Natural killer cell (primary cell): ENCODE measurements around the gene CDC14A. TPM values are rescaled to one million over a fixed set of nuclear protein-coding genes. Genes with fewer than 3 reads are reported as not detected.

Experiments used
- ATAC-seq, 3 donors: fragments of 150-1000 bp in 2 of 3; fragments of 200-7000 bp in 1 of 3; cut with Tn5 transposase; 1 replicate in 1 of 3; 2 replicates in 2 of 3; pipeline ENCODE4 v1.10.0; 2021; ENCODE audit warnings: mild to moderate bottlenecking in 2 of 3, moderate library complexity in 2 of 3
- DNase-seq, 2 donors: peaks; one replicate each; pipeline versions ENCODE4 v3.0.0 to v3.0.0-alpha.2; 2013 to 2021; ENCODE audit warnings: mixed read lengths in 1 of 2
- H3K27ac ChIP-seq: one replicate; pipeline ENCODE4 v1.5.1; 2013; ENCODE audit warnings: mild to moderate bottlenecking, low read length
- H3K27me3 ChIP-seq: one replicate; pipeline ENCODE4 v1.6.1; 2013; ENCODE audit warnings: low read length; ENCODE audit not compliant: control insufficient read depth, insufficient read depth
- H3K36me3 ChIP-seq: one replicate; pipeline ENCODE4 v1.6.1; 2013; ENCODE audit warnings: low read length; ENCODE audit not compliant: control insufficient read depth, insufficient read depth
- H3K4me1 ChIP-seq: one replicate; pipeline ENCODE4 v1.6.1; 2013; ENCODE audit warnings: low read length; ENCODE audit not compliant: control insufficient read depth, insufficient read depth
- H3K4me3 ChIP-seq: one replicate; pipeline ENCODE4 v1.5.1; 2013; ENCODE audit warnings: low read length
- H3K9me3 ChIP-seq: one replicate; pipeline ENCODE4 v1.6.1; 2013; ENCODE audit warnings: low read length; ENCODE audit not compliant: control insufficient read depth, insufficient read depth
- H3K27ac Mint-ChIP-seq, 2 donors: one replicate each; pipeline ENCODE4 v1.8.0; 2022; ENCODE audit warnings: mild to moderate bottlenecking in 2 of 2, mixed read lengths in 2 of 2, moderate library complexity in 1 of 2
- H3K27me3 Mint-ChIP-seq, 2 donors: one replicate each; pipeline ENCODE4 v1.8.0; 2022; ENCODE audit warnings: low read depth in 2 of 2, mixed read lengths in 2 of 2
- H3K36me3 Mint-ChIP-seq: one replicate; pipeline ENCODE4 v1.8.0; 2022; ENCODE audit warnings: mixed read lengths
- H3K4me1 Mint-ChIP-seq, 2 donors: one replicate each; pipeline ENCODE4 v1.8.0; 2022; ENCODE audit warnings: mixed read lengths in 2 of 2
- H3K4me3 Mint-ChIP-seq: one replicate; pipeline ENCODE4 v1.8.0; 2022; ENCODE audit warnings: mild to moderate bottlenecking, moderate library complexity, mixed read lengths
- H3K9me3 Mint-ChIP-seq, 2 donors: one replicate each; pipeline ENCODE4 v1.8.0; 2022; ENCODE audit warnings: mixed read lengths in 2 of 2
- WGBS: methylation state at CpG from one replicate; pipeline ENCODE4 v1.1.7; 2013; ENCODE audit warnings: missing lambda C conversion rate; ENCODE audit not compliant: insufficient coverage; 5-methylcytosine and 5-hydroxymethylcytosine counted together
- intact Hi-C: fragments of 100-400 bp; cut with micrococcal nuclease; formaldehyde crosslinking; loops from one replicate; pipeline ENCODE4 v1.14.2; 2022
- total RNA-seq, 4 donors: library from RNA; stranded (reverse); fragments of 120-200 nt in 1 of 4; gene quantifications; one replicate each; pipeline versions ENCODE4 v1.2.3 to v1.2.4, GENCODE V29; 2013 to 2022
- TF ChIP-seq, protein P1 (sequence below): fragments of 200-600 bp; IDR thresholded peaks from one replicate; pipeline ENCODE4 v1.8.0; 2022; ENCODE audit warnings: antibody characterized with exemption

The CDC14A gene
- total RNA-seq, 3 donors from 2014 or later (not counting 1 experiment from before 2014, with no cell fraction given), result 59.6 to 63.8 (median 60.1) TPM

- no peaks in the 10 kb centered on the region for H3K4me1 ChIP-seq
- H3K9me3 ChIP-seq, result no peaks in the 10 kb centered on the region
- Mint-ChIP-seq H3K4me3 (no peak overlapping the region), H3K27me3 (no peaks in the 10 kb centered on the region), H3K27ac (no peak overlapping the region), H3K4me1 (no peaks in the 10 kb centered on the region), H3K9me3 (no peaks in the 10 kb centered on the region), H3K36me3 (no peaks in the 10 kb centered on the region)
- H3K27me3 ChIP-seq, result no peaks in the 10 kb centered on the region
- no peak overlapping the region for H3K27ac ChIP-seq
- intact Hi-C loops, result no loop called here
- TF ChIP-seq, protein P1, sequence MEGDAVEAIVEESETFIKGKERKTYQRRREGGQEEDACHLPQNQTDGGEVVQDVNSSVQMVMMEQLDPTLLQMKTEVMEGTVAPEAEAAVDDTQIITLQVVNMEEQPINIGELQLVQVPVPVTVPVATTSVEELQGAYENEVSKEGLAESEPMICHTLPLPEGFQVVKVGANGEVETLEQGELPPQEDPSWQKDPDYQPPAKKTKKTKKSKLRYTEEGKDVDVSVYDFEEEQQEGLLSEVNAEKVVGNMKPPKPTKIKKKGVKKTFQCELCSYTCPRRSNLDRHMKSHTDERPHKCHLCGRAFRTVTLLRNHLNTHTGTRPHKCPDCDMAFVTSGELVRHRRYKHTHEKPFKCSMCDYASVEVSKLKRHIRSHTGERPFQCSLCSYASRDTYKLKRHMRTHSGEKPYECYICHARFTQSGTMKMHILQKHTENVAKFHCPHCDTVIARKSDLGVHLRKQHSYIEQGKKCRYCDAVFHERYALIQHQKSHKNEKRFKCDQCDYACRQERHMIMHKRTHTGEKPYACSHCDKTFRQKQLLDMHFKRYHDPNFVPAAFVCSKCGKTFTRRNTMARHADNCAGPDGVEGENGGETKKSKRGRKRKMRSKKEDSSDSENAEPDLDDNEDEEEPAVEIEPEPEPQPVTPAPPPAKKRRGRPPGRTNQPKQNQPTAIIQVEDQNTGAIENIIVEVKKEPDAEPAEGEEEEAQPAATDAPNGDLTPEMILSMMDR, result no peak
- no peak overlapping the region for H3K4me3 ChIP-seq
- DNase-seq, result no peak
- no peak for ATAC-seq
- peaks cover 5% of the 10 kb centered on the region for H3K36me3 ChIP-seq
- WGBS, result 96% methylated on average over 4 of the region's 4 CpGs
Observed at GRCh38 chr1:100524355-100524754, 172.0 kb downstream of the CDC14A start.

DNA sequence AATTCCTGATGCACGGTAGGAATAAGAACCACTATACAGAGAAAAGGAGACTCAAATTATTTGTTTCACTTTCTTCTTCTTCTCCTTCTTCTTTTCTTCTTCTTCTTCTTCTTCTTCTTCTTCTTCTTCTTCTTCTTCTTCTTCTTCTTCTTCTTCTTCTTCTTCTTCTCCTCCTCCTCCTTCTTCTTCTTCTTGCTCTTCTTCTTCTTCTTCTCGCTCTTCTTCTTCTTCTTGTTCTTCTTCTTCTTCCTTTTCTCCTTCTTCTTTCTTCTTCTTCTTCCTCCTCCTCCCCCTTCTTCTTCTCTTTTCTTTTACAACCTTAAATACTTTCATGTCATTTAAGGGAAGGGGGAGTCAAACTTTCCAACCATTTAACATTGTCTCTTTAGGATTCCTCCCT, 174.6 kb downstream of the CDC14A start:
- 90% methylated on average over 2 of the region's 2 CpGs for WGBS
- Histone ChIP-seq H3K9me3 (no peaks in the 10 kb centered on the region), H3K27me3 (no peaks in the 10 kb centered on the region), H3K4me3 (no peak overlapping the region), H3K4me1 (peaks cover 17% of the 10 kb centered on the region), H3K36me3 (peaks cover 3% of the 10 kb centered on the region), H3K27ac (no peak overlapping the region)
- Mint-ChIP-seq H3K27ac (no peak overlapping the region), H3K36me3 (no peaks in the 10 kb centered on the region), H3K9me3 (no peaks in the 10 kb centered on the region), H3K4me1 (peaks cover 12 to 17% of the 10 kb centered on the region in 2 donors), H3K4me3 (no peak overlapping the region), H3K27me3 (no peaks in the 10 kb centered on the region)
- TF ChIP-seq, protein P1, result no peak
- intact Hi-C loops, result no loop called here
- ATAC-seq, result no peak
- no peak for DNase-seq

- Mint-ChIP-seq H3K36me3 (no peaks in the 10 kb centered on the region), H3K4me3 (no peak overlapping the region), H3K27ac (no peak overlapping the region), H3K9me3 (no peaks in the 10 kb centered on the region), H3K27me3 (no peaks in the 10 kb centered on the region), H3K4me1 (peaks cover 12 to 28% of the 10 kb centered on the region in 2 donors)
- Histone ChIP-seq H3K9me3 (no peaks in the 10 kb centered on the region), H3K4me3 (no peak overlapping the region), H3K27ac (no peak overlapping the region), H3K36me3 (no peaks in the 10 kb centered on the region), H3K27me3 (no peaks in the 10 kb centered on the region), H3K4me1 (peaks cover 27% of the 10 kb centered on the region)
- intact Hi-C loops, result no loop called here
- 86% methylated on average over 2 of the region's 2 CpGs for WGBS
- DNase-seq, result no peak
- TF ChIP-seq, protein P1, result no peak
- ATAC-seq, result no peak
Observed at GRCh38 chr1:100528871-100529270, 176.6 kb downstream of the CDC14A start.

DNA sequence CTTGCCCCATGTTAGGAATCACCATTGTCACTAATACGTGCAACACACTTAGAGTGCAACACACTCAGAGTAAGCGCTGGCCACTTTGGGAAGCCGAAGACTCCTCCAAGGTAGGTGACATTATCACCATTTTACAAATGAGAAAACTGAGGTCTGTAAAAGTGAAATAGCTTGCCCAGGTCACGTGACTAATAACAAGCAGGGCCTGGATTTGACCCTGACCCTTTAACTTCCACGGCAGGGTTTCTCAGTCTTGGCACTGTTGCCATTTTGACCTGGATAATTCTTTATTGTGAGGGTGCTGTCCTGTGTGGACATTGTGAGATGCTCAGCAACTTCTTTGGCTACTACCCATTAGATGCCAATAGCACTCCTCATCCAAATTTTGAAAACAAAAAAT, 177.8 kb downstream of the CDC14A start:
- 92% methylated on average over 5 of the region's 5 CpGs for WGBS
- Histone ChIP-seq H3K27ac (no peak overlapping the region), H3K27me3 (no peaks in the 10 kb centered on the region), H3K9me3 (no peaks in the 10 kb centered on the region), H3K4me1 (peaks cover 27% of the 10 kb centered on the region), H3K4me3 (no peak overlapping the region), H3K36me3 (no peaks in the 10 kb centered on the region)
- H3K9me3 Mint-ChIP-seq, result no peaks in the 10 kb centered on the region
- DNase-seq (no peak), ATAC-seq (no peak)
- peaks cover 12 to 28% of the 10 kb centered on the region in 2 donors for H3K4me1 Mint-ChIP-seq
- intact Hi-C loops, result loop anchor here (5.0 kb wide), 1 partner anchor 337 kb away; no protein-coding TSS in a partner anchor
- H3K27me3 Mint-ChIP-seq, result peaks cover 5 to 7% of the 10 kb centered on the region in 2 donors
- H3K4me3 Mint-ChIP-seq, result no peak overlapping the region
- no peaks in the 10 kb centered on the region for H3K36me3 Mint-ChIP-seq
- peak overlapping the region; percentile 19 to 65 for H3K27ac Mint-ChIP-seq
- TF ChIP-seq, protein P1, result no peak
